Loucy (cell line): ENCODE results near the gene TBX6.

Source experiments
- EZH2phosphoT487 ChIP-seq: fragments of 200-600 bp; IDR thresholded peaks from 2 replicates; pipeline ENCODE4 v1.6.1; 2018; ENCODE audit warnings: antibody characterized with exemption, mild to moderate bottlenecking, moderate library complexity, borderline replicate concordance
- TF ChIP-seq, protein P1 (sequence below): fragments of 200-600 bp; sonication (generic); conservative IDR thresholded peaks from 2 replicates; pipeline ENCODE4 v1.5.1; 2014; ENCODE audit warnings: mild to moderate bottlenecking, antibody characterized with exemption, low read length

GRCh38 chr16:30108059-30108850, 16.5 kb upstream of the TBX6 start:
- TF ChIP-seq, protein P1, sequence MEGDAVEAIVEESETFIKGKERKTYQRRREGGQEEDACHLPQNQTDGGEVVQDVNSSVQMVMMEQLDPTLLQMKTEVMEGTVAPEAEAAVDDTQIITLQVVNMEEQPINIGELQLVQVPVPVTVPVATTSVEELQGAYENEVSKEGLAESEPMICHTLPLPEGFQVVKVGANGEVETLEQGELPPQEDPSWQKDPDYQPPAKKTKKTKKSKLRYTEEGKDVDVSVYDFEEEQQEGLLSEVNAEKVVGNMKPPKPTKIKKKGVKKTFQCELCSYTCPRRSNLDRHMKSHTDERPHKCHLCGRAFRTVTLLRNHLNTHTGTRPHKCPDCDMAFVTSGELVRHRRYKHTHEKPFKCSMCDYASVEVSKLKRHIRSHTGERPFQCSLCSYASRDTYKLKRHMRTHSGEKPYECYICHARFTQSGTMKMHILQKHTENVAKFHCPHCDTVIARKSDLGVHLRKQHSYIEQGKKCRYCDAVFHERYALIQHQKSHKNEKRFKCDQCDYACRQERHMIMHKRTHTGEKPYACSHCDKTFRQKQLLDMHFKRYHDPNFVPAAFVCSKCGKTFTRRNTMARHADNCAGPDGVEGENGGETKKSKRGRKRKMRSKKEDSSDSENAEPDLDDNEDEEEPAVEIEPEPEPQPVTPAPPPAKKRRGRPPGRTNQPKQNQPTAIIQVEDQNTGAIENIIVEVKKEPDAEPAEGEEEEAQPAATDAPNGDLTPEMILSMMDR = no peak
- no peak for TF ChIP-seq EZH2phosphoT487
